ENCODE results near the gene AFAP1L1. TPM values are rescaled to one million over a fixed set of nuclear protein-coding genes. Genes with fewer than 3 reads are reported as not detected.

Gene AFAP1L1
- total RNA-seq, 4 donors from 2014 or later, result 48.8 to 99.8 (median 70.3) TPM

DNA sequence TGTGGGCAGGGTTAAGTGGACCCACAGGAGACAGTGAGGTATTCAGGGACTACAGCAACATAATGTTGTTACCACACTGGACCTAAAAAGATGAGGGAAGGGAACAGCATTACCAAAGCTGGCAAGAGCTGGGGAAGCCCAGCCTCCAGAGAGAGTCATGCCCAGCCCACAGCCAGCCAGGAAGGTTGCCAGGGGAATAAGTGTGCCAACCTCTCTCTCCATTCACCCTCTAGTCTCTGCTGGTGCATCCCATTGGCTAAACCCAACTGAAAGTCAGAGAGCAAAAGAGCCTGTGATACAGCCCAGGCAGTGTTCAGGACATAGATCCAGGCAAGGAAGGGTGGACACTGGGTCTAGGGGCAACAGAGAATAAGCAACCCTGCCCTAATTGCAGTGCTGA is 35.8 kb upstream of the AFAP1L1 start:
- TF ChIP-seq, protein P1, sequence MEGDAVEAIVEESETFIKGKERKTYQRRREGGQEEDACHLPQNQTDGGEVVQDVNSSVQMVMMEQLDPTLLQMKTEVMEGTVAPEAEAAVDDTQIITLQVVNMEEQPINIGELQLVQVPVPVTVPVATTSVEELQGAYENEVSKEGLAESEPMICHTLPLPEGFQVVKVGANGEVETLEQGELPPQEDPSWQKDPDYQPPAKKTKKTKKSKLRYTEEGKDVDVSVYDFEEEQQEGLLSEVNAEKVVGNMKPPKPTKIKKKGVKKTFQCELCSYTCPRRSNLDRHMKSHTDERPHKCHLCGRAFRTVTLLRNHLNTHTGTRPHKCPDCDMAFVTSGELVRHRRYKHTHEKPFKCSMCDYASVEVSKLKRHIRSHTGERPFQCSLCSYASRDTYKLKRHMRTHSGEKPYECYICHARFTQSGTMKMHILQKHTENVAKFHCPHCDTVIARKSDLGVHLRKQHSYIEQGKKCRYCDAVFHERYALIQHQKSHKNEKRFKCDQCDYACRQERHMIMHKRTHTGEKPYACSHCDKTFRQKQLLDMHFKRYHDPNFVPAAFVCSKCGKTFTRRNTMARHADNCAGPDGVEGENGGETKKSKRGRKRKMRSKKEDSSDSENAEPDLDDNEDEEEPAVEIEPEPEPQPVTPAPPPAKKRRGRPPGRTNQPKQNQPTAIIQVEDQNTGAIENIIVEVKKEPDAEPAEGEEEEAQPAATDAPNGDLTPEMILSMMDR (IDR thresholded peaks at IDR 0.05; ENCODE audit: low read depth), result no peak

DNA sequence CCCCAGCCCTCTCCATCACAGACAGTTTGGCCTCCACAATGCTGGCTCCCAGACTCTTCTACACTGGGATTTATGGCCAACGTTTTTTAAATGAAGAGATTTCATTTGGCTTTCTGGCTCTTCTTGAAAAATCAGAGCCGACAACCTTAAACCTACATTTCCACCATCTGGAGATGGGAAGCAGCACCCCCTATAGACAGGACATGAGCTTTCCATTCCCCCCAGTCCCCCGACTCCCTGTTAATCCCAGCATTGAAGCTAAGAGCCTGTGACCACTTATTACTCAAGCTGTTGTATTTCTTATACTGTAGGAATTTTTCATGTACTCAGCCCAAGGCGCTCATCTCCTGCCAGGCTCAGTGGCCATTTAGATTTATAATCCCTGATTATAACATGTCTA is 34.0 kb upstream of the AFAP1L1 start:
- TF ChIP-seq, protein P1 (IDR thresholded peaks at IDR 0.05; ENCODE audit: low read depth), result no peak

DNA sequence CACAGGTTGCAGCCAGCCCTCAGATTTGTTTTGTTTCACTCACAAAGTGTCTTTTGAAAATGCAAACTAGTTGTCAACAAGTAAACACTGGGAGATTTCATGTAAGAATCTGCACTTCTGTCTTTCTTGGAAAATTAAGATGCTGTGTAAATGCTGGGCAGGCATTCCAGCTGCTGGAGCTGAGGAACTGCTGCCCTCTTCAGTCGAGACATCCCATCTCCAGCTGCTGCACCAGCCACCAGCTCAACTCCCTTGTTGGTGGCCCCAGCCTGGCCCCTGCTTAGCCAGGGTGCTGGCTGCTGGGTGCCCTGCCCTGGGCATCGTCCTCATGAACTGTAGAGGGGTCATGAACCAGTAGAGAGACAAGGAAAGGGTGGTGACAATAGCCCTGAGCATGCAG is 33.1 kb upstream of the AFAP1L1 start:
- TF ChIP-seq, protein P1 (IDR thresholded peaks at IDR 0.05; ENCODE audit: low read depth), result no peak

DNA sequence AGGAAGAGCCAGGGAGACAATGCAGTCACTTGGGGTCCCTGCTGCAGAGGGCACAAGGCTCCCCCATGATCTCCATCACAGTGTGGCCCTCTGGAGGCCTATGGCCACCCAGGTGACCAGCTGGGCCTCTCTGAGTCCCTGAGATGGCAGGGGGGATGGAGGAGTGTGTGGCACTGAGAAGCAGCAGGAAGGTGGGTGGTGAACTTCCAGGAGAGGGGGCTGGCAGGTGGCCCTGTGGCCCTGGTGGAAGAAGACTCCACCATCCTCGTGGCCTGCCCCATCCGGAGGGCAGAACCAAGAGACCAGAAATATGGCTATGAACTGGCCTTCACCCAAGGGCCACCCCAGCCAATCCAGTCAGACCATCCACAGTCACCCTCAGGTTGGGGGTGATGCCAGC is 31.7 kb upstream of the AFAP1L1 start:
- TF ChIP-seq, protein P1 (IDR thresholded peaks at IDR 0.05; ENCODE audit: low read depth), result no peak

DNA sequence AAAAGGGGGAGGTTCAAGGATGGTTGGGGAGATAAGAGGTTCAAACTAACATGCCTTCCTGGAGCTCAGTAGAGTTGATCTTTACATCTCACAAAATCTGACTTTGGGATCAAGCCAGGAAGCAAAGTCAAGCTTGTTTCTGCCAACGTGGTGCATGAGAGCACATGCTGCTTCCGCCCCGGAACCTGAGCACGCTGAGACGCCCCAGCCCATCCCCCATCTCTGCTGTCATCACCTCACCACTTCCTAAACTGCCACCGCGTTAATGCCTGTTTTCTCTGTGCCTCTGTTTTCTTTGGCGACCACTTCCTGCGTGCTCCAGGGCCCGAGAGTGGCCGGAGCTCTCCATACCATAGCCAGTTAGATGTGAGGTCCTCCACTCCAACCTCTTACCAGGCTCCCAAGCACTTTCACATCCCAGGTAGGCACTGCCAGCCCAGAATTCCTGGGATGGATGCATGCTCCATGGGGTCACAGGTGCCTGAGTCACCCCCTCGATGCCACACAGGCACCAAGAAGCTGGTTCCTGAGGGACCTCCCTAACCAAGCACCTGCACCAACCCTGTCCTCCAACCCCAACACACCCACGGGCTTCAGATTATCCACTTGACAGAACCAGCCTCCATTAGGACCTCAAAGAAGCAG is 31.2 kb upstream of the AFAP1L1 start:
- TF ChIP-seq, protein P1 (IDR thresholded peaks at IDR 0.05; ENCODE audit: low read depth), result no peak

DNA sequence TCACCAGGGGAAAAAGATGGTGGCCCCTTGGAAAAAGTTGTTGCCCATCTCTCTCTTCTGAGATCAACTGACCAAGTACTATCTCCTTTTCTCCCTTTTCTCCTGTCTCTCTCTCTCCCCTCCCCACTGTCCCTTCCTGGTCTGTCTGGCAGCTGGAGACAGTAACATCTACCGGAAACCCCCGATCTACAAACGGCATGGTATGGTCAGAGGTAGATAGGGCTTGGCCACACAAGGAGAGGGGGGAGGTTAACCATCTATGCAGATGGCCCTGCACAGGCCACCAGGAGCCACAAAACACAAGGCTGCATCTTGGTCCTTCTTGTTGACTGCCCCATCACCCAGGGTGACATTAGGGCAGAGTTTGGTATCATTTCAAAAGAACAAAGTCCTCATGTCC is 29.3 kb upstream of the AFAP1L1 start:
- TF ChIP-seq, protein P1 (IDR thresholded peaks at IDR 0.05; ENCODE audit: low read depth), result no peak

GRCh38 chr5:149246906-149247305 is 24.8 kb upstream of the AFAP1L1 start:
- TF ChIP-seq, protein P1 (IDR thresholded peaks at IDR 0.05; ENCODE audit: low read depth), result no peak

Measured in subcutaneous adipose tissue (tissue), 4 donors.